SK-N-SH (cell line): ENCODE measurements around the gene RPL3.

Experiments
- CTCF ChIP-seq: fragments of 200-600 bp; sonication (generic); IDR thresholded peaks from 2 replicates; pipeline ENCODE4 v1.6.1; 2017; ENCODE audit warnings: antibody characterized with exemption, mild to moderate bottlenecking, moderate library complexity
- ELF1 ChIP-seq: IDR thresholded peaks from 2 replicates; pipeline ENCODE4 v1.4.0; 2012
- EZH2phosphoT487 ChIP-seq: fragments of 200-600 bp; sonication (generic); IDR thresholded peaks from 2 replicates; pipeline ENCODE4 v1.6.1; 2017; ENCODE audit warnings: low read depth, mixed run types, mild to moderate bottlenecking, antibody characterized with exemption, moderate library complexity, borderline replicate concordance
- FOXM1 ChIP-seq: IDR thresholded peaks from 2 replicates; pipeline ENCODE4 v1.4.0; 2012; ENCODE audit warnings: low read depth, mild to moderate bottlenecking
- GATA2 ChIP-seq: sonication (generic); formaldehyde crosslinking; IDR thresholded peaks from 2 replicates; pipeline ENCODE4 v1.5.0; 2020; ENCODE audit warnings: mild to moderate bottlenecking, missing genetic modification reagents
- MAX ChIP-seq: IDR thresholded peaks from 2 replicates; pipeline ENCODE4 v1.4.0; 2012; ENCODE audit warnings: low read depth
- MEF2A ChIP-seq: IDR thresholded peaks from 2 replicates; pipeline ENCODE4 v1.4.0; 2012; ENCODE audit warnings: low read depth, borderline replicate concordance
- NRF1 ChIP-seq: IDR thresholded peaks from 2 replicates; pipeline ENCODE4 v1.6.1; 2012; ENCODE audit warnings: low read depth, mild to moderate bottlenecking, low read length
- POLR2AphosphoS5 ChIP-seq: IDR thresholded peaks from 2 replicates; pipeline ENCODE4 v1.6.1; 2012; ENCODE audit warnings: low read depth, low read length
- RAD21 ChIP-seq: IDR thresholded peaks from 2 replicates; pipeline ENCODE4 v1.6.1; 2012; ENCODE audit warnings: mild to moderate bottlenecking, low read length
- RFX5 ChIP-seq: IDR thresholded peaks from 2 replicates; pipeline ENCODE4 v1.6.1; 2012; ENCODE audit warnings: mild to moderate bottlenecking, improper control_type of control experiment, low read length
- SIN3A ChIP-seq: IDR thresholded peaks from 2 replicates; pipeline ENCODE4 v1.6.1; 2012; ENCODE audit warnings: low read depth, mild to moderate bottlenecking, low read length, moderate library complexity, borderline replicate concordance
- TCF12 ChIP-seq: IDR thresholded peaks from 2 replicates; pipeline ENCODE4 v1.4.0; 2012
- YY1 ChIP-seq: IDR thresholded peaks from 2 replicates; pipeline ENCODE4 v1.4.0; 2012; ENCODE audit warnings: low read depth, mild to moderate bottlenecking

- no peak for TF ChIP-seq RAD21
- TF ChIP-seq FOXM1, result no peak
- no peak for TF ChIP-seq CTCF
- no peak for TF ChIP-seq POLR2AphosphoS5
- TF ChIP-seq NRF1, result no peak
- no peak for TF ChIP-seq SIN3A
- TF ChIP-seq RFX5, result no peak
- TF ChIP-seq MAX, result no peak
- TF ChIP-seq YY1, result no peak
- TF ChIP-seq MEF2A, result no peak
- no peak for TF ChIP-seq EZH2phosphoT487
- TF ChIP-seq TCF12, result no peak
- TF ChIP-seq GATA2, result no peak
- TF ChIP-seq ELF1, result no peak
Observed at GRCh38 chr22:39364714-39365491, 45.5 kb upstream of the RPL3 start.
